Jurkat, Clone E6-1 (cell line): ENCODE results near the gene DDX10.
A peak's percentile ranks its signal among the peaks of the same experiment; 100 is the strongest.

Experiments
- DNase-seq: peaks from one replicate; pipeline ENCODE4 v3.0.0-alpha.2; 2011; ENCODE audit warnings: low read depth, low spot score
- H3K4me3 ChIP-seq: 2 replicates; pipeline ENCODE4 v1.5.1; 2011; ENCODE audit warnings: mild to moderate bottlenecking, low read length, control low read depth, moderate library complexity

The DDX10 gene

GRCh38 chr11:108851781-108852180, 186.9 kb downstream of the DDX10 start:
- no peak overlapping the region for H3K4me3 ChIP-seq
- DNase-seq = no peak

- no peak overlapping the region for H3K4me3 ChIP-seq
- DNase-seq = no peak
Measured at GRCh38 chr11:108852701-108853100, 187.8 kb downstream of the DDX10 start.

GRCh38 chr11:108853151-108853550, 188.3 kb downstream of the DDX10 start:
- no peak overlapping the region for H3K4me3 ChIP-seq
- DNase-seq = no peak

GRCh38 chr11:108853864-108854263, 189.0 kb downstream of the DDX10 start:
- no peak overlapping the region for H3K4me3 ChIP-seq

GRCh38 chr11:108854346-108854745, 189.5 kb downstream of the DDX10 start:
- no peak for DNase-seq
- H3K4me3 ChIP-seq = no peak overlapping the region

More at GRCh38 chr11:108853864-108854263, 189.0 kb downstream of the DDX10 start:
- DNase-seq = no peak

- H3K4me3 ChIP-seq = no peak overlapping the region
- no peak for DNase-seq
Measured at GRCh38 chr11:108857382-108857781, 192.5 kb downstream of the DDX10 start.

- no peak for DNase-seq
- no peak overlapping the region for H3K4me3 ChIP-seq
Measured at GRCh38 chr11:108858622-108859021, 193.8 kb downstream of the DDX10 start.

- no peak overlapping the region for H3K4me3 ChIP-seq
- DNase-seq = no peak
Measured at GRCh38 chr11:108859510-108859909, 194.6 kb downstream of the DDX10 start.

- no peak for DNase-seq
- H3K4me3 ChIP-seq = no peak overlapping the region
Measured at GRCh38 chr11:108863528-108863927, 198.7 kb downstream of the DDX10 start.

GRCh38 chr11:108865406-108865805, 200.5 kb downstream of the DDX10 start:
- no peak overlapping the region for H3K4me3 ChIP-seq
- no peak for DNase-seq

- no peak for DNase-seq
- H3K4me3 ChIP-seq = no peak overlapping the region
Measured at GRCh38 chr11:108866781-108867180, 201.9 kb downstream of the DDX10 start.

GRCh38 chr11:108870373-108871020, 205.6 kb downstream of the DDX10 start:
- DNase-seq = no peak
- H3K4me3 ChIP-seq = no peak overlapping the region

- no peak overlapping the region for H3K4me3 ChIP-seq
- DNase-seq = peak; percentile 28
Measured at GRCh38 chr11:108871152-108871551, 206.3 kb downstream of the DDX10 start.

GRCh38 chr11:108871867-108872266, 207.0 kb downstream of the DDX10 start:
- DNase-seq = no peak
- no peak overlapping the region for H3K4me3 ChIP-seq

- no peak overlapping the region for H3K4me3 ChIP-seq
- DNase-seq = no peak
Measured at GRCh38 chr11:108872781-108873291, 208.0 kb downstream of the DDX10 start.

GRCh38 chr11:108873310-108873709, 208.4 kb downstream of the DDX10 start:
- H3K4me3 ChIP-seq = no peak overlapping the region
- DNase-seq = no peak

GRCh38 chr11:108873941-108874340, 209.1 kb downstream of the DDX10 start:
- DNase-seq = no peak
- no peak overlapping the region for H3K4me3 ChIP-seq

- no peak for DNase-seq
- H3K4me3 ChIP-seq = no peak overlapping the region
Measured at GRCh38 chr11:108875134-108875533, 210.3 kb downstream of the DDX10 start.

GRCh38 chr11:108877178-108877577, 212.3 kb downstream of the DDX10 start:
- DNase-seq = no peak
- H3K4me3 ChIP-seq = no peak overlapping the region

GRCh38 chr11:108880510-108880909, 215.6 kb downstream of the DDX10 start:
- no peak overlapping the region for H3K4me3 ChIP-seq
- no peak for DNase-seq

GRCh38 chr11:108881131-108881530, 216.3 kb downstream of the DDX10 start:
- H3K4me3 ChIP-seq = no peak overlapping the region
- DNase-seq = no peak
